CD4-positive, alpha-beta memory T cell (primary cell): ENCODE data around the gene SLC25A42. TPM values are rescaled to one million over a fixed set of nuclear protein-coding genes. Genes with fewer than 3 reads are reported as not detected.
A peak's percentile ranks its signal among the peaks of the same experiment; 100 is the strongest.

Experiments used
- CTCF ChIA-PET: fragments of 350-600 bp; sonication (Branson Sonifier 250); formaldehyde crosslinking; loops from one replicate; lab custom pipeline; 2021; ENCODE audit warnings: inconsistent platforms; ENCODE audit not compliant: partially characterized antibody; lab: Charles Lee
- POLR2A ChIA-PET: fragments of 350-600 bp; sonication (Branson Sonifier 250); formaldehyde crosslinking; loops from one replicate; lab custom pipeline; 2021; ENCODE audit not compliant: partially characterized antibody; lab: Charles Lee
- DNase-seq, 5 donors: peaks; one replicate each; pipeline versions ENCODE4 v3.0.0 to v3.0.0-alpha.2; 2020 to 2022; ENCODE audit warnings: mixed read lengths in 1 of 5
- H3K27ac ChIP-seq: one replicate; pipeline ENCODE4 v1.7.0; 2013; ENCODE audit warnings: low read depth, low read length
- H3K27me3 ChIP-seq: 2 replicates; pipeline ENCODE4 v1.7.0; 2013; ENCODE audit warnings: mild to moderate bottlenecking, low read length, moderate library complexity; ENCODE audit not compliant: insufficient read depth
- H3K36me3 ChIP-seq: 2 replicates; pipeline ENCODE4 v1.7.0; 2013; ENCODE audit warnings: mild to moderate bottlenecking, low read length, moderate library complexity; ENCODE audit not compliant: insufficient read depth
- H3K4me1 ChIP-seq: 2 replicates; pipeline ENCODE4 v1.7.0; 2013; ENCODE audit warnings: mild to moderate bottlenecking, low read length, moderate library complexity; ENCODE audit not compliant: insufficient read depth
- H3K4me3 ChIP-seq, 2 donors: one replicate each; pipeline ENCODE4 v1.7.0; 2013; ENCODE audit warnings: low read length in 2 of 2, mild to moderate bottlenecking in 1 of 2
- H3K9me3 ChIP-seq, 2 donors: one replicate each; pipeline ENCODE4 v1.7.0; 2013; ENCODE audit warnings: low read length in 2 of 2, control low read depth in 1 of 2; ENCODE audit not compliant: control insufficient read depth in 1 of 2
- H3K27ac Mint-ChIP-seq, 7 donors: one replicate each; pipeline ENCODE4 v1.8.0; 2020 to 2021; ENCODE audit warnings: mixed read lengths in 7 of 7, mild to moderate bottlenecking in 6 of 7, inconsistent platforms in 3 of 7, moderate library complexity in 3 of 7
- H3K27me3 Mint-ChIP-seq, 2 donors: one replicate each; pipeline ENCODE4 v1.8.0; 2020 to 2021; ENCODE audit warnings: mixed read lengths in 2 of 2
- H3K36me3 Mint-ChIP-seq, 2 donors: one replicate each; pipeline ENCODE4 v1.8.0; 2020 to 2021; ENCODE audit warnings: mixed read lengths in 2 of 2, inconsistent platforms in 1 of 2, mild to moderate bottlenecking in 1 of 2
- H3K4me1 Mint-ChIP-seq, 4 donors: one replicate each; pipeline ENCODE4 v1.8.0; 2020 to 2021; ENCODE audit warnings: mixed read lengths in 4 of 4, mild to moderate bottlenecking in 1 of 4
- H3K4me3 Mint-ChIP-seq, 8 donors: one replicate each; pipeline ENCODE4 v1.8.0; 2020 to 2021; ENCODE audit warnings: mixed read lengths in 8 of 8, mild to moderate bottlenecking in 7 of 8, moderate library complexity in 6 of 8, inconsistent platforms in 3 of 8
- H3K9me3 Mint-ChIP-seq, 8 donors: one replicate each; pipeline ENCODE4 v1.8.0; 2020 to 2021; ENCODE audit warnings: mixed read lengths in 8 of 8, mild to moderate bottlenecking in 5 of 8, inconsistent platforms in 3 of 8, moderate library complexity in 1 of 8
- intact Hi-C: fragments of 100-400 bp; cut with micrococcal nuclease; formaldehyde crosslinking; loops from one replicate; pipeline ENCODE4 v1.15.1; 2023
- polyA plus RNA-seq, 2 donors: library from polyadenylated mRNA; unstranded; fragments of 300-500 nt; fragmentation: Illumina TruSeq; gene quantifications; one replicate each; pipeline ENCODE4 v1.2.3, GENCODE V29; 2021
- total RNA-seq, 2 experiments: library from RNA; stranded (reverse); gene quantifications; one replicate each; pipeline ENCODE4 v1.2.3, GENCODE V29; 2021

The SLC25A42 gene
- total and polyA plus RNA-seq, 4 experiments from 2014 or later = 11.3 to 31.6 (median 21.0) TPM

- H3K27ac ChIP-seq = no peak overlapping the region
- Mint-ChIP-seq H3K4me1 (peaks cover 24 to 53% (median 31%) of the 10 kb centered on the region in 4 donors), H3K36me3 (peaks cover 53 to 67% of the 10 kb centered on the region in 2 donors), H3K27me3 (no peaks in the 10 kb centered on the region), H3K4me3 (no peak overlapping the region), H3K9me3 (no peaks in the 10 kb centered on the region), H3K27ac (peak overlapping the region in 3 of 7 donors; percentile 3 to 74 (median 24))
- peaks cover 15% of the 10 kb centered on the region for H3K4me1 ChIP-seq
- ChIA-PET CTCF (no interaction called here), POLR2A (no interaction called here)
- no peaks in the 10 kb centered on the region for H3K9me3 ChIP-seq
- intact Hi-C loops = no loop called here
- DNase-seq = no peak
- no peaks in the 10 kb centered on the region for H3K27me3 ChIP-seq
- H3K4me3 ChIP-seq = no peak overlapping the region
- peaks cover 54% of the 10 kb centered on the region for H3K36me3 ChIP-seq
Observed at GRCh38 chr19:19027228-19027627, 36.6 kb upstream of the SLC25A42 start.

- Mint-ChIP-seq H3K4me3 (no peak overlapping the region), H3K27me3 (no peaks in the 10 kb centered on the region), H3K27ac (no peak overlapping the region), H3K9me3 (no peaks in the 10 kb centered on the region), H3K4me1 (peaks cover 18 to 48% (median 29%) of the 10 kb centered on the region in 4 donors), H3K36me3 (peaks cover 48 to 60% of the 10 kb centered on the region in 2 donors)
- H3K4me3 ChIP-seq = no peak overlapping the region
- H3K4me1 ChIP-seq = peaks cover 13% of the 10 kb centered on the region
- H3K9me3 ChIP-seq = no peaks in the 10 kb centered on the region
- CTCF ChIA-PET = no interaction called here
- no peaks in the 10 kb centered on the region for H3K27me3 ChIP-seq
- H3K27ac ChIP-seq = no peak overlapping the region
- intact Hi-C loops = no loop called here
- H3K36me3 ChIP-seq = peaks cover 42% of the 10 kb centered on the region
- DNase-seq = no peak
- POLR2A ChIA-PET = no interaction called here
Observed at GRCh38 chr19:19028526-19028925, 35.3 kb upstream of the SLC25A42 start.

- H3K4me3 ChIP-seq = no peak overlapping the region
- CTCF ChIA-PET = no interaction called here
- no peak overlapping the region for H3K27ac ChIP-seq
- peaks cover 20 to 48% (median 33%) of the 10 kb centered on the region in 4 donors for H3K4me1 Mint-ChIP-seq
- no peaks in the 10 kb centered on the region for H3K27me3 ChIP-seq
- POLR2A ChIA-PET = no interaction called here
- peak overlapping the region; percentile 91 to 97 (median 93) for H3K4me3 Mint-ChIP-seq
- H3K36me3 Mint-ChIP-seq = peaks cover 24 to 34% of the 10 kb centered on the region in 2 donors
- H3K27ac Mint-ChIP-seq = peak overlapping the region in 5 of 7 donors; percentile 19 to 97 (median 90)
- H3K9me3 ChIP-seq = no peaks in the 10 kb centered on the region
- no peaks in the 10 kb centered on the region for H3K27me3 Mint-ChIP-seq
- H3K4me1 ChIP-seq = peaks cover 23% of the 10 kb centered on the region
- intact Hi-C loops = loop anchor here (10.0 kb wide), 1 partner anchor 117 kb away; the partner anchor contains the start of genes COPE and DDX49
- no peak for DNase-seq
- no peaks in the 10 kb centered on the region for H3K9me3 Mint-ChIP-seq
- H3K36me3 ChIP-seq = peaks cover 15% of the 10 kb centered on the region
Observed at GRCh38 chr19:19031891-19032290, 31.9 kb upstream of the SLC25A42 start.

GRCh38 chr19:19032420-19033175 lies 31.2 kb upstream of the SLC25A42 start:
- Mint-ChIP-seq H3K36me3 (peaks cover 18 to 27% of the 10 kb centered on the region in 2 donors), H3K4me3 (peak overlapping the region; percentile 91 to 97 (median 93)), H3K9me3 (no peaks in the 10 kb centered on the region), H3K27ac (peak overlapping the region; percentile 84 to 97 (median 90)), H3K4me1 (peaks cover 16 to 43% (median 28%) of the 10 kb centered on the region in 4 donors), H3K27me3 (no peaks in the 10 kb centered on the region)
- CTCF ChIA-PET = no interaction called here
- Histone ChIP-seq H3K27ac (peak overlapping the region; percentile 82), H3K9me3 (no peaks in the 10 kb centered on the region), H3K4me3 (peak overlapping the region; percentile 81), H3K36me3 (peaks cover 10% of the 10 kb centered on the region), H3K4me1 (peaks cover 23% of the 10 kb centered on the region), H3K27me3 (no peaks in the 10 kb centered on the region)
- POLR2A ChIA-PET = interaction anchor here (0.7 kb wide), 1 partner anchor 33 kb away, joined by 3 read pairs; no protein-coding TSS in a partner anchor
- intact Hi-C loops = loop anchor here (1.0 to 10.0 kb wide), 2 partner anchors 31 to 118 kb away; partner anchors contain the start of genes COPE, DDX49 and SLC25A42
- DNase-seq = peak; percentile 41 to 83 (median 55)

- peak overlapping the region; percentile 82 for H3K27ac ChIP-seq
- POLR2A ChIA-PET = interaction anchor here (0.7 kb wide), 1 partner anchor 32 kb away, joined by 3 read pairs; no protein-coding TSS in a partner anchor
- intact Hi-C loops = loop anchor here (1.0 to 10.0 kb wide), 2 partner anchors 30 to 118 kb away; partner anchors contain the start of genes COPE, DDX49 and SLC25A42
- peak overlapping the region; percentile 7 to 97 (median 89) for H3K27ac Mint-ChIP-seq
- H3K36me3 Mint-ChIP-seq = peaks cover 13 to 24% of the 10 kb centered on the region in 2 donors
- H3K27me3 ChIP-seq = no peaks in the 10 kb centered on the region
- peaks cover 6% of the 10 kb centered on the region for H3K36me3 ChIP-seq
- DNase-seq = no peak
- peaks cover 16 to 43% (median 27%) of the 10 kb centered on the region in 4 donors for H3K4me1 Mint-ChIP-seq
- H3K27me3 Mint-ChIP-seq = no peaks in the 10 kb centered on the region
- CTCF ChIA-PET = no interaction called here
- H3K4me1 ChIP-seq = peaks cover 23% of the 10 kb centered on the region
- H3K4me3 Mint-ChIP-seq = peak overlapping the region; percentile 91 to 97 (median 93)
- H3K4me3 ChIP-seq = peak overlapping the region; percentile 81
- no peaks in the 10 kb centered on the region for H3K9me3 Mint-ChIP-seq
- no peaks in the 10 kb centered on the region for H3K9me3 ChIP-seq
Observed at GRCh38 chr19:19033176-19033425, 30.7 kb upstream of the SLC25A42 start.

GRCh38 chr19:19033426-19034203 lies 30.2 kb upstream of the SLC25A42 start, which contains the start of the genes ARMC6 and SUGP2:
Gene ARMC6 (plus strand): TSS chr19:19033603. CDS start chr19:19034210, 607 bp downstream.
Gene SUGP2 (minus strand): TSS chr19:19033517. CDS start chr19:19031071, 2,446 bp downstream.
- H3K4me3 Mint-ChIP-seq = peak within 1 kb of the TSS; percentile 91 to 97 (median 93)
- peaks cover under 1% of the 10 kb centered on the region for H3K36me3 ChIP-seq
- peak within 1 kb of the TSS; percentile 84 to 99 (median 94) for H3K27ac Mint-ChIP-seq
- no peaks in the 10 kb centered on the region for H3K27me3 ChIP-seq
- intact Hi-C loops = loop anchor here (1.0 to 10.0 kb wide), 2 partner anchors 30 to 119 kb away; partner anchors contain the start of genes COPE, DDX49 and SLC25A42
- DNase-seq = peak; percentile 88 to 97 (median 94)
- no peaks in the 10 kb centered on the region for H3K9me3 Mint-ChIP-seq
- peaks cover 16 to 43% (median 26%) of the 10 kb centered on the region in 4 donors for H3K4me1 Mint-ChIP-seq
- no peaks in the 10 kb centered on the region for H3K27me3 Mint-ChIP-seq
- peaks cover 23% of the 10 kb centered on the region for H3K4me1 ChIP-seq
- H3K27ac ChIP-seq = peak within 1 kb of the TSS; percentile 82
- ChIA-PET POLR2A (interaction anchor here (0.7 kb wide), 1 partner anchor 32 kb away, joined by 3 read pairs; no protein-coding TSS in a partner anchor), CTCF (no interaction called here)
- H3K4me3 ChIP-seq = peak within 1 kb of the TSS; percentile 81
- peaks cover 9 to 19% of the 10 kb centered on the region in 2 donors for H3K36me3 Mint-ChIP-seq
- H3K9me3 ChIP-seq = no peaks in the 10 kb centered on the region
